ENCODE data around the gene BRMS1.
"Not testable (repeated sequence)": the region's sequence is repeated elsewhere in the genome, so short reads cannot be mapped to it uniquely, and the experiment has no call there.

The BRMS1 gene

DNA sequence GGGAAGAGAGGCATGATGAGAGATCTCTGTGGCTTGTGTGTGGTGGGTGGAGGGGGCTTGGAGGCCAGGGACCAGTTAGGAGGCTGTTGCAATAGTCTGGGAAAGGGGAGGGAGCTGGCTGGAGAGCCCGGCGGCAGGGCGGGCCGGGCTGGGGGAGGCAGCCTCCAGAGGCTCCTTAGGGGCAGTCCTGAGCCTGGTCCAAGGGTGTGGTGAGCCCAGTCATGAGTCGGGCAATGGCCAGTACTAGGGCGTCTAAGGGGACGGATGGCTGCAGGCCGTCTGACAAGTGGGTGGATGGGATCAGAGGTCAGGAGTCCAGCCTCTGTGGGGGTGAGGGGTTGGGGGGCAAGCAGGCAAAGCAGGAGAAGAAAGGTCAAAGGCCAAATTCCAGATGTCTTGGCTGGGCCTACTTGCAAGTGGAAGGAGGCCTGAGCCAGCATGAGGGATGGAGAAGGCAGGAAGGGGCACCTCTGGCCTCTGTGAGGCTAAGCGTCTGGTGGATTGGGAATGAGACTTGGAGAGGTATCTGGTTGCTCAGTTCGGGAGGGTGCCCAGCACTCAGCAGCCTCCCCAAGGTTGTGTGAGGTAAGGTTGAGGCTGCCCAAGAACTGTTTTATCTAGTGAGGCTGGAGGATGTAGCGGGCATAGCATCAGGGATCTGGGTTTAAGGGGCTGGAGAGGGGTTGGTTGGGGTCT, 22.0 kb downstream of the BRMS1 start:
- no peak for DNase-seq (ENCODE audit: low read depth)

DNA sequence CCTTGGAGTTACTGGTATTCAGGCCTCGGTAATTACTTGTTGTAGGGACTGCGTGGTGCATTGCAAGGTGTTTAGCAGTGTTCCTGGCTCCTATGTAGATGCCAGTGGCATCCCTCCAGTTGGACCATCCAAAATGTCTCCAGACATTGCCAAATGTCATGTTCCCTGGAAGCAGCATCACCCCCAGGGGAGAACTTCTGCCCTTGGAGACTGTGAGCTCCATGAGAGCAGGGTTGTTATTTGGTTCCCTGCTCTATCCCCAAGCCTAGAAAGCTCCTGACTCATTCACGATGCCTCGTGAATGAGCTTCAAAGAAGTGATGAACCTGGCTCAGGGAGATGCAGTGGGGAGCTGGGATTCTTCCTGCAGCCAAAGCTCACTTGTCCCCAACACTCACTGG, 23.3 kb downstream of the BRMS1 start:
- no peak for DNase-seq (ENCODE audit: low read depth)

DNA sequence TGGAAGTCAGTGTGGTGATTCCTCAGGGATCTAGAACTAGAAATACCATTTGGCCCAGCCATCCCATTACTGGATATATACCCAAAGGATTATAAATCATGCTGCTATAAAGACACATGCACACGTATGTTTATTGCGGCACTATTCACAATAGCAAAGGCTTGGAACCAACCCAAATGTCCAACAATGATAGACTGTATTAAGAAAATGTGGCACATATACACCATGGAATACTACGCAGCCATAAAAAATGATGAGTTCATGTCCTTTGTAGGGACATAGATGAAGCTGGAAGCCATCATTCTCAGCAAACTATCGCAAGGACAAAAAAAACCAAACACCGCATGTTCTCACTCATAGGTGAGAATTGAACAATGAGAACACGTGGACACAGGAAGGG, 24.2 kb downstream of the BRMS1 start:
- DNase-seq (ENCODE audit: low read depth): not testable (repeated sequence)

DNA sequence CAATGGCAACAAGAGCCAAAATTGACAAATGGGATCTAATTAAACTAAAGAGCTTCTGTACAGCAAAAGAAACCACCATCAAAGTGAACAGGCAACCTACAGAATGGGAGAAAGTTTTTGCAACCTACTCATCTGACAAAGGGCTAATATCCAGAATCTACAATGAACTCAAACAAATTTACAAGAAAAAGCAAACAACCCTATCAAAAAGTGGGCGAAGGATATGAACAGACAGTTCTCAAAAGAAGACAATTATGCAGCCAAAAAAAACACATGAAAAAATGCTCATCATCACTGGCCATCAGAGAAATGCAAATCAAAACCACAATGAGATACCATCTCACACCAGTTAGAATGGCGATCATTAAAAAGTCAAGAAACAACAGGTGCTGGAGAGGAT, 24.6 kb downstream of the BRMS1 start:
- not testable (repeated sequence) for DNase-seq (ENCODE audit: low read depth)

DNA sequence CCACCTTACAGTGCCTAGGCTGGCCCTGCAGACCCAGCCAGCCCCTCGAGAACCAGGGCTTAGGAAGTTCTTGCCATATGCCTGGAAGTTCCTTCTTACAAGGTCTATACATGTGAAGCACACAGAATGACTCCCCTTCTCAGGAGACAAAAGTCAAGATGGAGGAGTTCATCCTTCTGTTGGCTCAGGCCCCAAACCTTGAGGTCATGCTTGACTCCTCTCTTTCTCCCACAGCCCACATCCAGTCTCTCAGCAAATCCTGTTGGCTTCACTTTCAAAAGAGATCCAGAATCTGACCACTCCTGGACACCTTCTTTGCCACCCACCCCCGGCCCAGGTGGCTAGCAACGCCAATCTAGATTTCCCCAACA, 26.3 kb downstream of the BRMS1 start:
- no peak for DNase-seq (ENCODE audit: low read depth)

DNA sequence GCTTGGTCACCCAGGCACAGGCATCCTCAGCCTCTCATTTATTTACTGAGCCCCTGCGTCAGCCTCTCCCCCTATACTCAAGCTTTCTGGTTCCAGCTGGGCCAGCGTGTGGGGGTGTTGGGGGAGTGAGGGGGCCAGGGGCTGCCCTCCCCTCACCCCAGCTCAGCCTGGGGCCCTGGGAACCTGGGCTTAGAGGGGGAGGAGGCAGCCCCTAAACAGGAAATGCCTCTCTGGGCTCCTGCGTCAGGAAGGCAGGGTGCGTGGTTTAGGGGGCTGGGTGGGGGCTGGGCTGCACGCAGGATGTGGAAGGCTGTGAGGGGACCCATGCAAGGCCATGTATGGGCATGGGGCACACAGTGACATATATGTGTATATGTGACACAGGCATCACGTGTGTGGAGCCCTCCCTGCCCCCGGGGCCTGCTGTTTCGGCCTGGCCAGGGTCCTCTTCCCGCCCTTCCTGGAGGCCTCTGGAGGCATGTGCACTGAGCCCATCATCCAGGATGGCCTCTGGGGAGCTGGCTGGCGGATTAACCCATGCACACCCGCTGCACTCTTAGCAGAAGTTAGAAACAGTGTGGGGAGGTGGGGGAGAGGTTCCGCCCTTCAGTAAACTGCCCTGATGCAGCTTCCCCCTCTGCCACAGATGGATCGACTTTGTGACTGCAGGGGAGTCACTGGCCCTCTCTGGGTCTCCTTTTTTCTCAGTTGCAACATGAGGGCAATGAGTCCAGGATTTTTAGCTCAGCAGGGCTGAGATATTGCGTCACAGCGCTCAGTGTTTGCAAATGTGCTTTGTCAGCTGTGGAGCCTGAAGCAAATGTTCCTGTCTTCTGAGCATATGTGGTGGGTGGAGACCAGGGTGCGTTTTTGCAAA, 26.9 kb downstream of the BRMS1 start:
- DNase-seq (ENCODE audit: low read depth): peak; percentile 58

DNA sequence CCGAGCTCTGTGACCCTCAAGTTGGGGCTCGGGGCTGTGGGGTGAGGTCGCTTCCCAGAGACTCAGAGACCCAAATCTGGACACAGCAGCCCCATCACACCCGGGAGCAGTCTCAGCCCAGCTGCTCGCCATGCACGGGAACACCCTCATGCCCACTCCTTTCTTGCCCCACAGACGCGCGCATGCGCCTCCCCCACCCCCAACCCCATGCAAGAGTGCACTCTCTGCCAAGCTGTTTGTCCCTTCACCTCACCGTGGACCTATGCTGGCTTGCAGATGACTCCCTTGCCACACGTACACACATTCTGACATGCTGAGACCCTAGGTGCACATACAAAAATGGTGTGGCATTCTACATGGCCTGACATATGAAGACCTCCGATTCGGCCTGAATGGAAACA, 27.6 kb downstream of the BRMS1 start:
- DNase-seq (ENCODE audit: low read depth): no peak

DNA sequence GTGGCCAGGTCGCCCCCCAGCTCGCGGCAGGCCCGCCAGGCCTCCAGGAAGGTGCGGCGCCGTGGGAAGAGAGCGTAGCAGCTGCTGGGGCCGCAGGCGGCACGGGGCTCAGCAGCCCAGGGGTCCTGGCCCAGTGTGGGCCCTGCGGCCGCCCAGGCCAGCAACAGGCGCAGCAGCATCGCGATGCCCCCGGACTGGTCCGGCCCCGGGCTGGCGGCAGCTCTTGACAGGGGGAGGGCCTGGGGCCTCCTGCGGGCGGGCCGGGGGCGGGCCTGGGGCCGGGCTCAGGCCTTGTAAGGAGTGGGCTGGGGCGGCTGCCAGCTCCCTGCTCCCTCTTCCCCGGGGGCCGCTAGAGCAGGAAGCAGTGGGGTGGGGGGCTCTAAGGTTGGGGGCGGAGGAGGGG, 28.1 kb downstream of the BRMS1 start, which contains the start of gene CD248:
Gene CD248, minus strand, starts transcription at position 196 of the 403 bp plus-strand sequence. Its CDS starts 17 bp downstream, at position 179.
- no peak for DNase-seq (ENCODE audit: low read depth)

DNA sequence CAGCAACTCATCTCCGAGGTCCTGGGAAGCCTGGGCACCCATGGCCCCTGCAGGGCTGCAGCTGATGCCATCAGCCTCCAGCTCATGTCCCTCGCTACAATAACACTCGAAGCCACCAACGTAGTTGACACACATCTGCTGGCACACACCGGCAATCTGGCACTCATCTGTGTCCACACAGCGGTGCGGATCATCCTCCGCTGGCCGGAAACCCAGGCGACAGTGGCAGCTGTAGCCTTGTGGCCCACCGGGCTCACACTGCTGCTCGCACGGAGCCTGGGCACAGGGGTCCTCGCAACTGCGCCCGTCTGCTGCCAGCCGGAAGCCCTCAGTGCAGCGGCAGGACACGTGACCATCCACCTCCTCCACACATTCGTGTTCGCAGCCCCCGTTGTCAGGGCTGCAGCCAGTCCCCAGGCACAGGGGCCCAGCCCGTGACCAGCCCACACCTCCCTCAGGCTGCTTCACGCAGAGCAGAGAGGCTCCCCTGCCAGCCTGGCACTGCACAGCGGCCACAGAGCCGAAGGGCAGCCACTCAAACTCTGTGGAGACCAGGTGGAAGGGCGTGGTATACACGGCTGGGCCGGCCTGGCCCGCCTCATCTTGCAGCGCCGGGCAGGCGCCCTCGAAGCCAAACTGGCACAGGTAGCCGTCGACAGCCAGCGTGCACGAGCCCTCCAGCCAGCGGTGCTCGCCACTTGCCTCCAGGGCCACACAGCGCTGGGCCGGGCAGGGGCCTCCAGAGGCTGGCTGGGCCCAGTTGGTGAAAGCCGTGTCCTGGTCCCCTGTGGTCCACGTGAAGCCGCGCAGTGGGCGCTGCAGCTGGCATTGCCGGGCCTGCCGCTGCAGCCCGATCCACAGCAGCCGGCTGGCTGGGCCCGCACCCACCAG, 28.7 kb downstream of the BRMS1 start:
- no peak for DNase-seq (ENCODE audit: low read depth)

DNA sequence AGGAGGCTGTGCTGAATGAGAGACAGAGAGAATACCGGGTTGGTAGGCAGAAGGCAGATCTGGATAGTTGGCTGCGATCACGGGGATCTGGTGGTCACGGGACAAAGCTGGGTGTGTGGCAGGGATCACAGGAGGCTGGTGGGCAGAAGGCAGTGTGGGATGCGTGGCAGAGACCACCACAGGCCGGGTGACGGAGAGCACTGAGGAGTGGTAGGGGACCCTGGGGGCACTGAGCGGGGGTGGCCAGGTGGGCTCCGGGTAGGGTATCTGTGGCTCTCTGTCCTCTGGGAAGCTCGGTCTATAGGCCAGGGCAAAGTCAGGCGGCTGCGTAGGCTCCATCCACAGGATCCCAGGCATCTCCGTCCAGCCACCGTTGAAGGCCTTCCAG, 29.4 kb downstream of the BRMS1 start:
- DNase-seq (ENCODE audit: low read depth): no peak

DNA sequence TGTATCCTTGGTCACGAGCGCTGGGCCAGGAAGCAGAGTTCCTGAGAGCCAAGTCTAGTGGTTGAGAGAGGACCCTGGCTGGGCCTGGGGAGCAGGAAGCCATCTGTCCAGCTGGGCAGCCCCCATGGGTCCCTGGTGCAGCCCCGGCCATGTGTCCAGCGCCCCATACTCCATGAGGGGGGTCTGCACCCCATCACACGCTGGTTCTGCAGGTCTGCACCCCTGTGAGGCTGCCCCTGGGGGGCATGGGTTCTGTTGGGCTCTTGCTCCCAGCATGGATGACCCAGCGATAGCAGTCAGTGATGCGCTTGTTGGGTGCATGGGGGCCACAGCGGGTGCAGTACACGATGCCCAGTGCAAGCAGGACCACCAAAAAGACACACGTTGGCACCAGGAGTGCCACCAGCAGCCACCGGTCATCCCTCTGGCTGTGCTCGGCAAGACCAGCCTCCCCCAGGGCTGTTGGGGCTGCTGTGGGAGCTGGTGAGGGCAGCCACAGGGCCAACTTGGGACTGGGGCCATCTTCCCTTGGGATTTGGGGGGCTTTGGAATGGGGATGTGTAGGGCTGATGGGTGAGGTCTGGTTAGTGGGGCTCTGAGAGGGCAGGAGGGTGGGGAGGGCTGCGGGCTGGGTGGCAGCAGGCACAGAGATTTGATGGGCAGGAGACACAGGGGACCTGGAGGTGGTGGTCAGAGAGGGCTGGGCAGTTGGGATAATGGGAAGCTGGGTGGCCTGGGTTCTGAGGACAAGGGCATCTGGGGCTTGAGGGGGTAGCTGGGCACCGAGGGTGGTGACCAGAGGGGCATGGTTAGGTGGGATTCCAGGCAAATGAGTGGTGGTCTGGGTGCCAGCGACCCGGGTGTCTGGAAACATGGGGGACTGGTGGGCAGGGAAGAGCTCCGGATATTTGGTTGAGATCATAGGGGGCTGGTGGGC, 30.1 kb downstream of the BRMS1 start:
- no peak for DNase-seq (ENCODE audit: low read depth)

DNA sequence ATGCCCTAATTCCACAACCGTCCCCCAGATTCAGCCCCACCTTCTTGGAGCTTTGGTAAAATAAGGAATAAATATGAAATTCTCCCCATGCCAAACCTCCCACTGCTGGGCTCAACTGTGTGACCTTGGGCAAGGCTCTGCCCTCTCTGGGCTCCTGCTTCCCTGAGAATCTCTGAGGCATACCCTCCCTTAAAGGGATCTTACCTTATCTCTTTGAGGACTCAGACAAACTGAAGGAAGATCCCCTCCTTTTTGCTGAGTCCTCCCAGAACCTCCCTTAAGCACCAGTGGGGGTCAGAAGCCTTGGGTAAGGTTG, 30.8 kb downstream of the BRMS1 start:
- no peak for DNase-seq (ENCODE audit: low read depth)

DNA sequence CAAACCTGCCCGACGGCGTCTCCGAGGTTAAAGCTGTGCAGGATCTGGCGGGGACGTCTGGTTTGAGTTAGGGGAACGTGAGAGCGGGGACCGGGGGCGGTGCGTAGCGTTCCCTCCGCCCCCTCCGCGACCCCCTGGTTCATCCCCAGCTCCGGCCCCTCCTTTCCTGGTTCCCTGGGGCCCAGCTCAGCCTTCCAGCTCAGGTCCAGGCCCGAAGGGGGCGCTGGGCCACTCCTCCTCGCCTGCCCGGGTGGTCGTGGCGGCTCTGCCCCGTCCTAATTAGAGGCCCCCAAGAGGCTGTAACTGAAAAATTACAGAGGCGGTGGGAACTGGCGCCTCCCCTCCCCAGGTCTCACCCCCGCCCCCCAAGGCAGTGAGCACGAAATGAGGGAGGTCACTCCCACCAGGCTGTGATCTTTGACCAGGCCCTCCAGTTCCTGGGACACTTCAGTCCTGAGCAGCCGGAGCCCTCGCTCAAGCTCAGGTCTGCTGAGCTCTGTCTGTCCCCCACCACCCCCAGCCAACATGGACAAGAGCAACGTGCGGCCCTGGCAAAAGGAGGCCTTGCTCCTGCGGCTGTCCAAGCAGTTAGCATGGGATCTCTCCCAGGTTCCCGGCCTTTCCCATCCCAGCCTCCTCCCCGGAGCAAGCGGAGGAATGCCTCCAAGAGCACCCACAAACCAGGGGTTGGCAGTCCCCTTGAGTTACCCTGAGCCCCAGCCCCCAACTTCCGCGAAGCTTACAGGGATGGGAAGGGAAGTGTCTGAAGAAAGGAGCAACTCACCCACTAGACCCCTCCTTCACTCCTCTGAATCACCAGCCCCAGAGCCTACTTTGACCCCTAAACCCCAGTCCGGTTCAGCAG, 31.4 kb downstream of the BRMS1 start:
- DNase-seq (ENCODE audit: low read depth): no peak

DNA sequence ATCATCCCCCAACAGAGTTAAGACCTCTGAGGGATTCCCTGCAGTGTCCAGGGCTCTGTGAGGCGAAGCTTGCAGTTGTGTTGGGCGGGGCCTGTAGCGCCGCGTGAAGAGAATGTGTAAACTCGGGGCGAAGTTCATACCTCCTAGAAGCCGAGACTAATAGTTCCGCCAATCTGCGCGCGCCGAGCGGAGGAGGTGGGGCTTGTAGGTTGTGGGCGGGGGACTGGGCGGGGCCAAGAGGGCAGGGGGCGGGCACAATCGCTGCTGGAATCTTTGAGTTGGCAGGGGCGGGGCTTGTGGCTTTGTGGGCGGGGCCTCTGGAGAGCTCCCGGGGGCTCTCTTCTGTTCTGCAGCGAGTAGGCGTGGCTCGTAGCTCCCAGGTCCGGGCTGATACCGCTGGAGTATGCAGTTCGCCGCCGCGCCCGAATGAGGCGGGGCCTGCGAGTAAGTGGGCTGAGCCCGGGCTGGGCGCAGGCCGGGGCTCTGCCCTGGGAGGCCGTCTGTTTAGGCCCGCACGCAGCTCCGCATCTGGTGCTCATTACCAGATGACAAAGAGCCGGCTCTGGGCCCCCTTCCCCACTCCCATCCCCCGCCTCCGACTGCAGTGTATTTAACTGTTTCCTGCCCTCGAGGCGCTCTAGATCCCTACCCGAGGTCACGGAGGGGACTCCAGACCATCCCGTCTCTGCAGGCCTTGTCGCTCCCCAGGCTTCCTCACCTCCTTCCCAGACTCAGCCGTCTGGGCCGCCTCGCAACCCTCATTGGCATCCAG, 32.2 kb downstream of the BRMS1 start:
- peak; percentile 99 for DNase-seq (ENCODE audit: low read depth)

DNA sequence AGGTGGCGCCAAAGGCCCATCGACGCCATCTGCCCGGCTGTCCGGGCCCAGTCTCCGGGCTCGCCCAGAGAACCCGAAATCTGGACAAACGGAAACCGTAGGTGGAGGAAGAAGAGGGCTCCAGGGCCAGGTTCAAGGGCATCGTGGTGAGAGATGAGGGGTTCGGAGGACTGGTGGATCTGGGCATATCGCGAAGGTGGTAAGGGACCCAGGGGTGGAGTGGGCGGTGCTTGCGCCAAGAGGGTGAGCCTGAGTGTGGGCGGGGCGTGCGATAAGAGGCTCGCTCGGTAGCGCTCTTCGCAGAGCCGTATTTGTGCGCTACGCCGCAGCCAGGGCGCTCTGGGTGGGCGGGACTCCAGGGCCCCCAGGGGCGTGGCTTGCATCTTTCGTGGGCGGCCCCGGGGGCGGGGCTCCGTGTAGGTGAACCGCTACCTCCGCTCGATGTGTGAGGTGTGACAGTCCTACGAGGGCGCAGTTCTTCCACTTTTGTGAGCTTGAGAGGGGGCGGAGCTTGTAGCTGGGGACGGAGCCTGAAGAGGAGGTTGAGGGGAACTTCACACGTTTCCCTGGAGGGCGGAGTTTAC, 32.8 kb downstream of the BRMS1 start:
- peak; percentile 97 for DNase-seq (ENCODE audit: low read depth)

DNA sequence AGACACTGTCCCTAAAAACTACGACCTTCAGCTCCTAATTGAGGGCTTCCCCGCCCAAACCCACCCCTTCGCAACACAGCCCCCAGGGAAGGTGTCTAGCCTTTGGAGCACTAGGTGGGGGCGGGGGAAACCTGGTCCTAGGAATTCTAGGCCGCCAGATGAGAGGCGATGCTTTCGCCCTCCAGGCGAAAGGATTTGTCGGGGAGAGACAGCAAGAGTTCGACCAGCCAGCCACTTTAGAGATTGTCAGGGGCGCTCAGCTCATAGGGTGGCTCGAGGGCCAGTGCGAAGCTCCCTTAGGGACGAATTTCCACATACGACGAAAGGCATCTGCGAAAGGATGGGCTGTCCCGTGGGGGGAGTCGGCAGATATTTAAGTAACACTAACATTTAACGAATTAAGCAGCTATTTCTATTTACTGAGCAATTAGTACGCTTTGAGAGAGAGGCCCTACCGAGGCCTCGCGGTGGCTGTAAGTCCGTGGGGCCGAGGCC, 33.4 kb downstream of the BRMS1 start:
- no peak for DNase-seq (ENCODE audit: low read depth)

DNA sequence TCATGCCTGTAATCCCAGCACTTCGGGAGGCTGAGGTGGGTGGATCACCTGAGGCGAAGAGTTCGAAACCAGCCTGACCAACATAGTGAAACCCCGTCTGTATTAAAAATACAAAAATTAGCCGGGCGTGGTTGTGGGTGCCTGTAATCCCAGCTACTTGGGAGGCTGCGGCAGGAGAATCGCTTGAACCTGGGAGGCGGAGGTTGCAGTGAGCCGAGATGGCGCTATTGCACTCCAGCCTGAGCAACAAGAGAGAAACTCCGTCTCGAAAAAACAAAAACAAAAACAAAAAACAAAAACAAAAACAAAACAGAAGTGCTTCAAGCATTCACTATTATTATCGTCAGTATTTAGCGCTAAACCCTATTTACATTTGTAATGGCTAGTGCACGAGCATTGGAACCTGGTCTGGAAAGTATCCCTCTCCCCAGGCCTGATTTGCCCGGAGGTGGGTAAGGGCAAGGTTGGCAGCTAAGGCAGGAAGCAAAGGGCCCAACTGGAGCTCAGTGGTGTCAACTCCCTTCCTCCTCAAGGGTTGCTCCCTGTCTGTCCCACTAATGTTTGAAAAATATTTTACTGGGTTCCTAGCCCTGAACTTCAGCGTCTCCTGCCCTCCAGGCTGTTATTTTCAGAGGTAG, 34.0 kb downstream of the BRMS1 start:
- DNase-seq (ENCODE audit: low read depth): not testable (repeated sequence)

DNA sequence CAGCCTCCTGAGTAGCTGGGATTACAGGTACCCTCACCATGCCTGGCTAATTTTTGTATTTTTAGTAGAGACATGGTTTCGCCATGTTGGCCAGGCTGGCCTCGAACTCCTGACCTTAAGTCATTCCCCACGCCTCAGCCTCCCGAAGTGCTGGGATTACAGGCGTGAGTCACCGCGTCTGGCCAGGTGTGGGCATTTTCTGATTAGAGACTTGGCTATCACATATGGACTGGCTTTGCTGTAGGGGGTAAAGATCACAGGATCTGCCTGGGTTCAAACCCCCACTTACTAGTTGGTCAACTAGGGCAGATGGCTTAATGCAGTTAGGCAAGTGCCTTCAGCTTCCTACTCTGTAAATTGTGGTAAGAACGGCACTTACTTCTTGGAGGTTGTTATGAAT, 34.6 kb downstream of the BRMS1 start:
- DNase-seq (ENCODE audit: low read depth): no peak

DNA sequence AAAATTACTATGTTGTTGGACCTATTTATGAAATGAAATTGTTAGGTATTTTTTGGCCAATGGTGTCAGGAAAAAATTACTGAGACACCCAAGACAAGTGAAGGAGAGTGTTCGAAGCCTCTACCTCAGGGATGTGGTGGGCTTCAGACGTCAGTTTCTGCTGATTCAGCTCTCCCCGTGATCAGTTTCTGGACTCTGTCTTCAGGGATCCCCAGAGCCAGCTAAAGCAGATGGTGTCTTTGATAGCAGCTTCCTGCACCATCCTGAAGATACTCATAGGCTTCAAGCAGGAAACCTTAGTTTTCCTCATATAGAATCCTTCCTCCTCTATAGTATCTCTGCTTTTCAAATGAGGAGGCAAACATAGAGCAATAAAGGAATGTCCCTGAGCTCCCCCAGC, 35.4 kb downstream of the BRMS1 start:
- no peak for DNase-seq (ENCODE audit: low read depth)

Data from T follicular helper cell (primary cell).